Ishikawa (cell line): ENCODE results near the gene GPC1.

ENCODE experiments used
- CEBPB ChIP-seq: IDR thresholded peaks from 2 replicates; pipeline ENCODE4 v1.6.1; 2012
- MAX ChIP-seq: IDR thresholded peaks from 2 replicates; pipeline ENCODE4 v1.6.1; 2012
- NFIC ChIP-seq: IDR thresholded peaks from 2 replicates; pipeline ENCODE4 v1.6.1; 2012
- TCF12 ChIP-seq: IDR thresholded peaks from 2 replicates; pipeline ENCODE4 v1.6.1; 2012; ENCODE audit warnings: low read depth
- USF1 ChIP-seq: IDR thresholded peaks from 2 replicates; pipeline ENCODE4 v1.6.1; 2012
- YY1 ChIP-seq: IDR thresholded peaks from 2 replicates; pipeline ENCODE4 v1.6.1; 2012; ENCODE audit warnings: low read depth

GRCh38 chr2:240461471-240462072, 26.1 kb downstream of the GPC1 start:
- TF ChIP-seq MAX (no peak), YY1 (no peak), CEBPB (no peak), USF1 (no peak), NFIC (no peak), TCF12 (no peak)
